Panc1 (cell line): ENCODE results near the gene REV3L. TPM values are rescaled to one million over a fixed set of nuclear protein-coding genes. Genes with fewer than 3 reads are reported as not detected.

Source experiments
- ATAC-seq: fragments of 200-7000 bp; cut with Tn5 transposase; 2 replicates; pipeline ENCODE4 v1.9.1; 2020; ENCODE audit warnings: mild to moderate bottlenecking, moderate library complexity
- BruUV-seq: library from RNA; stranded (reverse); fragments of 400-500 nt; replicated peaks from 2 replicates; lab custom pipeline; 2021; lab: Mats Ljungman, UMichigan
- CTCF ChIA-PET: fragments of 300-600 bp; sonication (Branson Sonifier 250); formaldehyde crosslinking; loops from one replicate; lab custom pipeline; 2022; ENCODE audit warnings: antibody characterized with exemption; lab: Charles Lee
- POLR2A ChIA-PET: fragments of 300-600 bp; sonication (Branson Sonifier 250); formaldehyde crosslinking; loops from one replicate; lab custom pipeline; 2022; ENCODE audit warnings: antibody characterized with exemption; lab: Charles Lee
- DNase-seq: peaks from one replicate; pipeline ENCODE4 v3.0.0-alpha.2; 2010; ENCODE audit warnings: low read depth, low spot score
- H3K27ac ChIP-seq: 2 replicates; pipeline ENCODE4 v1.5.1; 2011; ENCODE audit warnings: mild to moderate bottlenecking, low read length, inconsistent platforms
- H3K27me3 ChIP-seq: fragments of 200-500 bp; sonication (Bioruptor generic); 2 replicates; pipeline ENCODE4 v1.6.0; 2014; ENCODE audit warnings: low read length, inconsistent platforms; ENCODE audit not compliant: control insufficient read depth, insufficient read depth
- H3K36me3 ChIP-seq: fragments of 200-500 bp; sonication (Bioruptor generic); 2 replicates; pipeline ENCODE4 v1.5.1; 2014; ENCODE audit warnings: inconsistent platforms, mild to moderate bottlenecking, low read length, moderate library complexity; ENCODE audit not compliant: control insufficient read depth, insufficient read depth
- H3K4me1 ChIP-seq: 2 replicates; pipeline ENCODE4 v1.5.1; 2011; ENCODE audit warnings: inconsistent platforms, mild to moderate bottlenecking, low read length, moderate library complexity; ENCODE audit not compliant: control insufficient read depth, insufficient read depth
- H3K4me3 ChIP-seq, 2 experiments: 2 replicates each; pipeline ENCODE4 v1.5.1; 2011 to 2012; ENCODE audit warnings: low read depth in 2 of 2, low read length in 2 of 2, mild to moderate bottlenecking in 2 of 2, inconsistent platforms in 1 of 2, moderate library complexity in 1 of 2
- H3K9me3 ChIP-seq: fragments of 200-500 bp; sonication (Bioruptor generic); 2 replicates; pipeline ENCODE4 v1.5.1; 2014; ENCODE audit warnings: low read depth, mild to moderate bottlenecking, inconsistent platforms, low read length, moderate library complexity; ENCODE audit not compliant: control insufficient read depth, insufficient read depth
- POLR2AphosphoS5 ChIP-seq: IDR thresholded peaks from 2 replicates; pipeline ENCODE4 v1.6.1; 2012; ENCODE audit warnings: mild to moderate bottlenecking, low read depth, low read length, moderate library complexity
- SIN3A ChIP-seq: IDR thresholded peaks from 2 replicates; pipeline ENCODE4 v1.6.1; 2012; ENCODE audit warnings: low read depth, mild to moderate bottlenecking, low read length, moderate library complexity, borderline replicate concordance; ENCODE audit not compliant: insufficient read depth
- TCF7L2 ChIP-seq: IDR thresholded peaks from 2 replicates; pipeline ENCODE4 v1.6.1; 2011; ENCODE audit warnings: mild to moderate bottlenecking, low read depth, low read length, inconsistent platforms
- in situ Hi-C: cut with HindIII; loops from 2 replicates; pipeline ENCODE4 v1.10.0; 2016; ENCODE audit warnings: low sequenced_read_pairs, low pct_unique_long_range_greater_than_20kb
- intact Hi-C: fragments of 100-400 bp; cut with micrococcal nuclease; formaldehyde crosslinking; loops from one replicate; pipeline ENCODE4 v1.10.0; 2022; ENCODE audit not compliant: unreplicated experiment
- total RNA-seq: library from RNA; stranded (reverse); gene quantifications from one replicate; pipeline ENCODE4 v1.2.1, GENCODE V29; 2021; ENCODE audit not compliant: unreplicated experiment
- TF ChIP-seq, protein P1 (sequence below): fragments of 450-650 bp; IDR thresholded peaks from 2 replicates; pipeline ENCODE4 v1.5.1; 2017; ENCODE audit warnings: mild to moderate bottlenecking
- TF ChIP-seq, protein P2 (sequence below), 2 experiments: IDR thresholded peaks; 2 replicates each; pipeline ENCODE4 v1.6.1; 2011 to 2012; ENCODE audit warnings: low read depth in 2 of 2, control low read depth in 1 of 2, low read length in 1 of 2, mild to moderate bottlenecking in 1 of 2, moderate library complexity in 1 of 2; ENCODE audit not compliant: insufficient read depth in 1 of 2

Gene REV3L
- total RNA-seq, 1 experiment from 2014 or later, result 44.8 TPM

DNA sequence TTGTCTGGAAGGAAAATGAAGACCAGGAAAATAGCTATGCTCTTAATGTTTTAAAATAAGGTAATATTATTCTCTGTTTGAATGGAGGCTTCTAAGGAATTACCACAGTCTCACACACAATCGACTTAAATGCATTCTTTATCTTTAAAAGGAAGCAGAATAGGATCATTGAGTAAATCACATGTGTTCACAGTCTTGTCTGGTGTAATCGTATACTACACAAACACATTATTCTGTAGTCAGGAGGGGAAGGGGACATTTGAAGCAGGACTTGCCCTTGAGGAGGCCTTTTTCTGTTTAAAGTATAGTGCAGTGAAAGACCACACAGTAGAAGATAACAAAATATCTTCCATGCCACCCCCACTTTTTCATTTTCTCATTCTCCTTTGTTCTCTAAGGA lies 20.6 kb upstream of the REV3L start:
- no peak for DNase-seq
- H3K4me1 ChIP-seq, result 0 out of 2 replicates have a peak, but pooled peaks cover 3% of the 10 kb centered on the region
- intact Hi-C loops, result no loop called here
- no peaks in the 10 kb centered on the region for H3K27me3 ChIP-seq
- BruUV-seq, result no TSS peak
- in situ Hi-C loops, result no loop called here
- H3K4me3 ChIP-seq, result no peak overlapping the region
- ChIA-PET CTCF (no interaction called here), POLR2A (interaction anchor here (0.6 kb wide), 1 partner anchor 20 kb away, joined by 5 read pairs; no protein-coding TSS in a partner anchor)
- H3K9me3 ChIP-seq, result no peaks in the 10 kb centered on the region
- peak overlapping the region; percentile 15; the same call in 1 of the 2 replicates for H3K27ac ChIP-seq
- no peak for ATAC-seq
- no peaks in the 10 kb centered on the region for H3K36me3 ChIP-seq
- TF ChIP-seq, protein P1, sequence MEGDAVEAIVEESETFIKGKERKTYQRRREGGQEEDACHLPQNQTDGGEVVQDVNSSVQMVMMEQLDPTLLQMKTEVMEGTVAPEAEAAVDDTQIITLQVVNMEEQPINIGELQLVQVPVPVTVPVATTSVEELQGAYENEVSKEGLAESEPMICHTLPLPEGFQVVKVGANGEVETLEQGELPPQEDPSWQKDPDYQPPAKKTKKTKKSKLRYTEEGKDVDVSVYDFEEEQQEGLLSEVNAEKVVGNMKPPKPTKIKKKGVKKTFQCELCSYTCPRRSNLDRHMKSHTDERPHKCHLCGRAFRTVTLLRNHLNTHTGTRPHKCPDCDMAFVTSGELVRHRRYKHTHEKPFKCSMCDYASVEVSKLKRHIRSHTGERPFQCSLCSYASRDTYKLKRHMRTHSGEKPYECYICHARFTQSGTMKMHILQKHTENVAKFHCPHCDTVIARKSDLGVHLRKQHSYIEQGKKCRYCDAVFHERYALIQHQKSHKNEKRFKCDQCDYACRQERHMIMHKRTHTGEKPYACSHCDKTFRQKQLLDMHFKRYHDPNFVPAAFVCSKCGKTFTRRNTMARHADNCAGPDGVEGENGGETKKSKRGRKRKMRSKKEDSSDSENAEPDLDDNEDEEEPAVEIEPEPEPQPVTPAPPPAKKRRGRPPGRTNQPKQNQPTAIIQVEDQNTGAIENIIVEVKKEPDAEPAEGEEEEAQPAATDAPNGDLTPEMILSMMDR, result no peak
- TF ChIP-seq POLR2AphosphoS5 (no peak), SIN3A (no peak), TCF7L2 (no peak)
- TF ChIP-seq, protein P2, sequence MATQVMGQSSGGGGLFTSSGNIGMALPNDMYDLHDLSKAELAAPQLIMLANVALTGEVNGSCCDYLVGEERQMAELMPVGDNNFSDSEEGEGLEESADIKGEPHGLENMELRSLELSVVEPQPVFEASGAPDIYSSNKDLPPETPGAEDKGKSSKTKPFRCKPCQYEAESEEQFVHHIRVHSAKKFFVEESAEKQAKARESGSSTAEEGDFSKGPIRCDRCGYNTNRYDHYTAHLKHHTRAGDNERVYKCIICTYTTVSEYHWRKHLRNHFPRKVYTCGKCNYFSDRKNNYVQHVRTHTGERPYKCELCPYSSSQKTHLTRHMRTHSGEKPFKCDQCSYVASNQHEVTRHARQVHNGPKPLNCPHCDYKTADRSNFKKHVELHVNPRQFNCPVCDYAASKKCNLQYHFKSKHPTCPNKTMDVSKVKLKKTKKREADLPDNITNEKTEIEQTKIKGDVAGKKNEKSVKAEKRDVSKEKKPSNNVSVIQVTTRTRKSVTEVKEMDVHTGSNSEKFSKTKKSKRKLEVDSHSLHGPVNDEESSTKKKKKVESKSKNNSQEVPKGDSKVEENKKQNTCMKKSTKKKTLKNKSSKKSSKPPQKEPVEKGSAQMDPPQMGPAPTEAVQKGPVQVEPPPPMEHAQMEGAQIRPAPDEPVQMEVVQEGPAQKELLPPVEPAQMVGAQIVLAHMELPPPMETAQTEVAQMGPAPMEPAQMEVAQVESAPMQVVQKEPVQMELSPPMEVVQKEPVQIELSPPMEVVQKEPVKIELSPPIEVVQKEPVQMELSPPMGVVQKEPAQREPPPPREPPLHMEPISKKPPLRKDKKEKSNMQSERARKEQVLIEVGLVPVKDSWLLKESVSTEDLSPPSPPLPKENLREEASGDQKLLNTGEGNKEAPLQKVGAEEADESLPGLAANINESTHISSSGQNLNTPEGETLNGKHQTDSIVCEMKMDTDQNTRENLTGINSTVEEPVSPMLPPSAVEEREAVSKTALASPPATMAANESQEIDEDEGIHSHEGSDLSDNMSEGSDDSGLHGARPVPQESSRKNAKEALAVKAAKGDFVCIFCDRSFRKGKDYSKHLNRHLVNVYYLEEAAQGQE (IDR thresholded peaks at IDR 0.05; ENCODE audit: insufficient read depth in 1 of 2, low read depth in 2 of 2, low read length in 1 of 2), result no peak

DNA sequence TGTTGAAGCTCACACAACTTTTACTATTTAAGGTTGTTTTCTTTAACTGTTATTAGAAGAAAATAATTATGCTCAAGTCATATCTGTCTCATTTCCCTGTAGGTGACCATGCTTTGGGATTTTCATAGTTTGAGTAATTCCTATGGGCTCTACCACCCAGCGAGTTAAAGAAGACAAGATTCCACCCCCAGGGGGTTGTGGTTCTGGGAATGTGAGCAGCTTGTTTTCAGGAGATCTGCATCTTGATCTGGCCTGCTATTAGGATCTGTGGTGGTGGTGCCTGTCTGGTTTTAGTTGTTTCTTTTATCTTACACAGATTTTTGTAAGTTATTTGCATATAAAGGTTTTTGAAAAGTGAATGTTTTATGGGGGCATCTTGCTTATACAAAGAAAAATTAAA lies 20.2 kb upstream of the REV3L start:
- ATAC-seq (no peak), DNase-seq (no peak)
- CTCF ChIA-PET, result no interaction called here
- Histone ChIP-seq H3K4me3 (no peak overlapping the region), H3K9me3 (no peaks in the 10 kb centered on the region), H3K4me1 (0 out of 2 replicates have a peak, but pooled peaks cover 3% of the 10 kb centered on the region), H3K27ac (peak overlapping the region; percentile 10; the same call in 1 of the 2 replicates), H3K36me3 (no peaks in the 10 kb centered on the region), H3K27me3 (no peaks in the 10 kb centered on the region)
- intact Hi-C loops (no loop called here), in situ Hi-C loops (no loop called here)
- POLR2A ChIA-PET, result interaction anchor here (0.6 kb wide), 1 partner anchor 19 kb away, joined by 5 read pairs; no protein-coding TSS in a partner anchor
- TF ChIP-seq, protein P2 (IDR thresholded peaks at IDR 0.05; ENCODE audit: insufficient read depth in 1 of 2, low read depth in 2 of 2, low read length in 1 of 2), result no peak
- TF ChIP-seq, protein P1, result no peak
- TF ChIP-seq POLR2AphosphoS5, result no peak
- no peak for TF ChIP-seq TCF7L2
- no TSS peak for BruUV-seq
